ENCODE data around the gene SGK1. TPM values are rescaled to one million over a fixed set of nuclear protein-coding genes. Genes with fewer than 3 reads are reported as not detected.

Gene SGK1
- total and polyA plus RNA-seq, 2 donors from 2014 or later = 142 to 324 TPM

GRCh38 chr6:134187154-134187553 lies 130.8 kb downstream of the SGK1 start:
- Histone ChIP-seq H3K4me1 (ENCODE audit: control insufficient read depth in 2 of 3, insufficient read depth in 2 of 3, low read depth in 1 of 3, low read length in 3 of 3) (no peaks in the 10 kb centered on the region), H3K36me3 (ENCODE audit: control insufficient read depth in 2 of 3, insufficient read depth in 3 of 3, low read length in 3 of 3) (no peaks in the 10 kb centered on the region), H3K27me3 (ENCODE audit: control insufficient read depth, insufficient read depth, low read length) (no peaks in the 10 kb centered on the region), H3K4me3 (ENCODE audit: low read length in 3 of 3) (no peak overlapping the region), H3K27ac (ENCODE audit: low read depth in 2 of 2, low read length in 2 of 2) (no peak overlapping the region), H3K9ac (ENCODE audit: low read length in 3 of 3) (no peak overlapping the region), H3K9me3 (ENCODE audit: control insufficient read depth in 2 of 3, insufficient read depth in 1 of 3, low read length in 3 of 3) (no peaks in the 10 kb centered on the region)
- no peak for TF ChIP-seq CTCF (IDR thresholded peaks at IDR 0.05; ENCODE audit: borderline replicate concordance, extremely low read depth, insufficient read depth)
- DNase-seq (no peak), FAIRE-seq (no peak)
- intact Hi-C loops (cut with DNase I) = no loop called here

GRCh38 chr6:134186355-134186754 lies 131.6 kb downstream of the SGK1 start:
- Histone ChIP-seq H3K4me1 (ENCODE audit: control insufficient read depth in 2 of 3, insufficient read depth in 2 of 3, low read depth in 1 of 3, low read length in 3 of 3) (no peaks in the 10 kb centered on the region), H3K27me3 (ENCODE audit: control insufficient read depth, insufficient read depth, low read length) (no peaks in the 10 kb centered on the region), H3K4me3 (ENCODE audit: low read length in 3 of 3) (no peak overlapping the region), H3K9ac (ENCODE audit: low read length in 3 of 3) (no peak overlapping the region), H3K27ac (ENCODE audit: low read depth in 2 of 2, low read length in 2 of 2) (no peak overlapping the region), H3K36me3 (ENCODE audit: control insufficient read depth in 2 of 3, insufficient read depth in 3 of 3, low read length in 3 of 3) (no peaks in the 10 kb centered on the region), H3K9me3 (ENCODE audit: control insufficient read depth in 2 of 3, insufficient read depth in 1 of 3, low read length in 3 of 3) (no peaks in the 10 kb centered on the region)
- TF ChIP-seq CTCF (IDR thresholded peaks at IDR 0.05; ENCODE audit: borderline replicate concordance, extremely low read depth, insufficient read depth) = no peak
- no peak for FAIRE-seq
- intact Hi-C loops (cut with DNase I) = no loop called here
- DNase-seq = no peak

GRCh38 chr6:134185277-134185676 lies 132.6 kb downstream of the SGK1 start:
- Histone ChIP-seq H3K27me3 (ENCODE audit: control insufficient read depth, insufficient read depth, low read length) (no peaks in the 10 kb centered on the region), H3K9ac (ENCODE audit: low read length in 3 of 3) (no peak overlapping the region), H3K9me3 (ENCODE audit: control insufficient read depth in 2 of 3, insufficient read depth in 1 of 3, low read length in 3 of 3) (no peaks in the 10 kb centered on the region), H3K4me1 (ENCODE audit: control insufficient read depth in 2 of 3, insufficient read depth in 2 of 3, low read depth in 1 of 3, low read length in 3 of 3) (no peaks in the 10 kb centered on the region), H3K36me3 (ENCODE audit: control insufficient read depth in 2 of 3, insufficient read depth in 3 of 3, low read length in 3 of 3) (no peaks in the 10 kb centered on the region), H3K4me3 (ENCODE audit: low read length in 3 of 3) (no peak overlapping the region), H3K27ac (ENCODE audit: low read depth in 2 of 2, low read length in 2 of 2) (no peak overlapping the region)
- FAIRE-seq = no peak
- no peak for TF ChIP-seq CTCF (IDR thresholded peaks at IDR 0.05; ENCODE audit: borderline replicate concordance, extremely low read depth, insufficient read depth)
- intact Hi-C loops (cut with DNase I) = no loop called here
- DNase-seq = no peak

- FAIRE-seq (no peak), DNase-seq (no peak)
- intact Hi-C loops (cut with DNase I) = no loop called here
- H3K9me3 ChIP-seq (ENCODE audit: control insufficient read depth in 2 of 3, insufficient read depth in 1 of 3, low read length in 3 of 3) = no peaks in the 10 kb centered on the region
- no peak overlapping the region for H3K27ac ChIP-seq (ENCODE audit: low read depth in 2 of 2, low read length in 2 of 2)
- H3K36me3 ChIP-seq (ENCODE audit: control insufficient read depth in 2 of 3, insufficient read depth in 3 of 3, low read length in 3 of 3) = no peaks in the 10 kb centered on the region
- H3K9ac ChIP-seq (ENCODE audit: low read length in 3 of 3) = no peak overlapping the region
- H3K4me3 ChIP-seq (ENCODE audit: low read length in 3 of 3) = no peak overlapping the region
- no peaks in the 10 kb centered on the region for H3K4me1 ChIP-seq (ENCODE audit: control insufficient read depth in 2 of 3, insufficient read depth in 2 of 3, low read depth in 1 of 3, low read length in 3 of 3)
- no peak for TF ChIP-seq CTCF (IDR thresholded peaks at IDR 0.05; ENCODE audit: borderline replicate concordance, extremely low read depth, insufficient read depth)
- no peaks in the 10 kb centered on the region for H3K27me3 ChIP-seq (ENCODE audit: control insufficient read depth, insufficient read depth, low read length)
Measured at GRCh38 chr6:134183844-134184243, 134.1 kb downstream of the SGK1 start.

Data from kidney (tissue), 14 donors.